Measurements from ENCODE around the gene RPRD1A. TPM values are rescaled to one million over a fixed set of nuclear protein-coding genes. Genes with fewer than 3 reads are reported as not detected.
"Not testable (repeated sequence)": the region's sequence is repeated elsewhere in the genome, so short reads cannot be mapped to it uniquely, and the experiment has no call there.

Gene RPRD1A
- total RNA-seq, 1 experiment from 2014 or later: 65.1 TPM

DNA sequence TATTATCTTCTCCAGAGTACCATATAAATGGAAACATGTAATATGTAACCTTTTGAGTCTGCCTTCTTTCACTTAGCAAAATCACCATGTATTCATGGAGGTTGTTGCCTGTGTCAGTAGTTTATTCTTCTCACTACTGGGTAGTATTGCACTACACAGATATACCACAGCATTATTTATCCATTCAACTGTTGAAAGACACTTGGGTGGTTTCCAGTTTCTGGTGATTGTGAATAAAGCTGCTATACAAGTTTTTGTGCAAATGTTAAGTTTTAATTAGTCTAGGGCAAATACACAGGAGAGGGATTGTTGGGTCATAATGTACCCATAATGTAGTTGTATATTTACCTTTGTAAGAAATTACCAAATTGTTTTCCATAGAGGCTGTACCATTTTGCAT, 29.6 kb upstream of the RPRD1A start:
- no peaks in the 10 kb centered on the region for H3K27me3 ChIP-seq (replicated peaks; ENCODE audit: insufficient read depth, low read depth, low read length, poor library complexity)
- H3K27ac ChIP-seq (ENCODE audit: low read depth, low read length, poor library complexity, severe bottlenecking): no peak overlapping the region
- ChIA-PET CTCF (no interaction called here), POLR2A (ENCODE audit: low non-redundant PET) (no interaction called here)
- H3K9me3 ChIP-seq (ENCODE audit: low read depth, low read length, poor library complexity, severe bottlenecking): peaks cover 2% of the 10 kb centered on the region
- no peak for DNase-seq (ENCODE audit: low spot score)
- intact Hi-C loops (cut with micrococcal nuclease; ENCODE audit: unreplicated experiment): loop anchor here (1.0 to 2.0 kb wide), 3 partner anchors 187 to 660 kb away; no protein-coding TSS in a partner anchor
- H3K4me1 ChIP-seq (ENCODE audit: insufficient read depth, low read length, poor library complexity, severe bottlenecking): no peaks in the 10 kb centered on the region
- no TSS peak for BruUV-seq (replicated peaks)
- H3K36me3 ChIP-seq (ENCODE audit: insufficient read depth, low read length, poor library complexity, severe bottlenecking): no peaks in the 10 kb centered on the region
- TF ChIP-seq, protein P1, sequence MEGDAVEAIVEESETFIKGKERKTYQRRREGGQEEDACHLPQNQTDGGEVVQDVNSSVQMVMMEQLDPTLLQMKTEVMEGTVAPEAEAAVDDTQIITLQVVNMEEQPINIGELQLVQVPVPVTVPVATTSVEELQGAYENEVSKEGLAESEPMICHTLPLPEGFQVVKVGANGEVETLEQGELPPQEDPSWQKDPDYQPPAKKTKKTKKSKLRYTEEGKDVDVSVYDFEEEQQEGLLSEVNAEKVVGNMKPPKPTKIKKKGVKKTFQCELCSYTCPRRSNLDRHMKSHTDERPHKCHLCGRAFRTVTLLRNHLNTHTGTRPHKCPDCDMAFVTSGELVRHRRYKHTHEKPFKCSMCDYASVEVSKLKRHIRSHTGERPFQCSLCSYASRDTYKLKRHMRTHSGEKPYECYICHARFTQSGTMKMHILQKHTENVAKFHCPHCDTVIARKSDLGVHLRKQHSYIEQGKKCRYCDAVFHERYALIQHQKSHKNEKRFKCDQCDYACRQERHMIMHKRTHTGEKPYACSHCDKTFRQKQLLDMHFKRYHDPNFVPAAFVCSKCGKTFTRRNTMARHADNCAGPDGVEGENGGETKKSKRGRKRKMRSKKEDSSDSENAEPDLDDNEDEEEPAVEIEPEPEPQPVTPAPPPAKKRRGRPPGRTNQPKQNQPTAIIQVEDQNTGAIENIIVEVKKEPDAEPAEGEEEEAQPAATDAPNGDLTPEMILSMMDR (conservative IDR thresholded peaks at IDR 0.05; ENCODE audit: low read depth, low read length): no peak
- no peak overlapping the region for H3K4me3 ChIP-seq (ENCODE audit: low read depth, low read length, poor library complexity, severe bottlenecking)

DNA sequence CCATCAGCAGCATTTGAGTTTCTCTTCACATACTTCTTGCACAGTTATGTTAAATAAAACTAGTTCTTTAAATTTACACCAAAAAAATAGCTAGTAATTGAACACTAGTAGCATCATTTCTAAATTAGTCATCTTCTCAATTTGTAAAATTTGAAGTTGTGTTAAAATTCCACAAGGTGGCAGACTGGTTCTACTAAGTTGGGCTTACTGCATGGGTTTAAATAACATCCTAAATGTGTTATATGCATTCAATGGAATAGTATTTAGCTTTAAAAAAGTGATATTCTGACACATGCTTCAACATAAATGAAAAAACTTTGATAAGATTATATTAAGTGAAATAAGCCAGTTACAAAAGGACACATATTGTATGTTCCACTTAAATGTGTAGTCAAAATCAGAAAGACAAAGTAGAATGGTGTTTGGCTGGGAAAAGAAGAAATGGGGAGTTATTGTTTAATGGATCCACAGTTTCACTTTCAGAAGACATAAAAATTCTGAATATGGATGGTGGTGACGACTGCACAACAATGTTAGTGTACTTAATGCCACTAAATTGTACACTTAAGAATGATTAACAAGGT, 28.7 kb upstream of the RPRD1A start:
- POLR2A ChIA-PET (ENCODE audit: low non-redundant PET): no interaction called here
- BruUV-seq (replicated peaks): no TSS peak

DNA sequence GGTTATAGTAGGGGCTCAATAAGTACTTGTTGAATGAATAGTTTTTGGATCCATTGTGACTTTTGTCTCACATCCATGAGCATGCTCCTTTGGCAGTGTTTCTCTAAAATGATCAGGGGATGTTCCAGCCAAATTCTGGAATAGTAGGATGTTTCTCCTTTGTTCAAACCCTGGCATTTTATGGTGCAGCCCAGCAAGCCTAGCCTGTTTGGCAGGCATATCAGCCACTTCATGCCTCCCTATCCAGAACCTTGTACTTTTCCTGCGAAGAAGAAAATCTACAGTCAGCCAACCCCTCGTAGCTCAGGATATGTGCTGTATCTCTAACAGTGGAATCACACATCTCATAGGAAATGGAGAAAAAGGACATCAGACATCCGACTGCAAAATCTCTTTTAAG, 27.1 kb upstream of the RPRD1A start:
- BruUV-seq (replicated peaks): no TSS peak
- Histone ChIP-seq H3K9me3 (ENCODE audit: low read depth, low read length, poor library complexity, severe bottlenecking) (no peaks in the 10 kb centered on the region), H3K27me3 (replicated peaks; ENCODE audit: insufficient read depth, low read depth, low read length, poor library complexity) (no peaks in the 10 kb centered on the region), H3K4me3 (ENCODE audit: low read depth, low read length, poor library complexity, severe bottlenecking) (no peak overlapping the region), H3K4me1 (ENCODE audit: insufficient read depth, low read length, poor library complexity, severe bottlenecking) (no peaks in the 10 kb centered on the region), H3K27ac (ENCODE audit: low read depth, low read length, poor library complexity, severe bottlenecking) (no peak overlapping the region), H3K36me3 (ENCODE audit: insufficient read depth, low read length, poor library complexity, severe bottlenecking) (no peaks in the 10 kb centered on the region)
- POLR2A ChIA-PET (ENCODE audit: low non-redundant PET): no interaction called here
- TF ChIP-seq EZH2 (IDR thresholded peaks at IDR 0.05; ENCODE audit: borderline replicate concordance, low read depth, low read length, poor library complexity, severe bottlenecking): no peak
- TF ChIP-seq, protein P1 (conservative IDR thresholded peaks at IDR 0.05; ENCODE audit: low read depth, low read length): no peak
- CTCF ChIA-PET: no interaction called here
- no peak for DNase-seq (ENCODE audit: low spot score)
- intact Hi-C loops (cut with micrococcal nuclease; ENCODE audit: unreplicated experiment): loop anchor here (5.0 kb wide), 1 partner anchor 77 kb away; no protein-coding TSS in a partner anchor

More for the DNA sequence above, 28.7 kb upstream of the RPRD1A start:
- no peak overlapping the region for H3K27ac ChIP-seq (ENCODE audit: low read depth, low read length, poor library complexity, severe bottlenecking)
- H3K4me1 ChIP-seq (ENCODE audit: insufficient read depth, low read length, poor library complexity, severe bottlenecking): no peaks in the 10 kb centered on the region
- intact Hi-C loops (cut with micrococcal nuclease; ENCODE audit: unreplicated experiment): loop anchor here (1.0 to 2.0 kb wide), 3 partner anchors 188 to 661 kb away; no protein-coding TSS in a partner anchor
- TF ChIP-seq, protein P1 (conservative IDR thresholded peaks at IDR 0.05; ENCODE audit: low read depth, low read length): peak; percentile 68
- TF ChIP-seq EZH2 (IDR thresholded peaks at IDR 0.05; ENCODE audit: borderline replicate concordance, low read depth, low read length, poor library complexity, severe bottlenecking): no peak
- no peaks in the 10 kb centered on the region for H3K27me3 ChIP-seq (replicated peaks; ENCODE audit: insufficient read depth, low read depth, low read length, poor library complexity)
- CTCF ChIA-PET: interaction anchor here (0.7 to 1.2 kb wide), 6 partner anchors 44 to 714 kb away, joined by 3 to 9 read pairs (median 4); no protein-coding TSS in a partner anchor
- H3K9me3 ChIP-seq (ENCODE audit: low read depth, low read length, poor library complexity, severe bottlenecking): no peaks in the 10 kb centered on the region
- H3K36me3 ChIP-seq (ENCODE audit: insufficient read depth, low read length, poor library complexity, severe bottlenecking): no peaks in the 10 kb centered on the region
- DNase-seq (ENCODE audit: low spot score): peak; percentile 65
- H3K4me3 ChIP-seq (ENCODE audit: low read depth, low read length, poor library complexity, severe bottlenecking): no peak overlapping the region

DNA sequence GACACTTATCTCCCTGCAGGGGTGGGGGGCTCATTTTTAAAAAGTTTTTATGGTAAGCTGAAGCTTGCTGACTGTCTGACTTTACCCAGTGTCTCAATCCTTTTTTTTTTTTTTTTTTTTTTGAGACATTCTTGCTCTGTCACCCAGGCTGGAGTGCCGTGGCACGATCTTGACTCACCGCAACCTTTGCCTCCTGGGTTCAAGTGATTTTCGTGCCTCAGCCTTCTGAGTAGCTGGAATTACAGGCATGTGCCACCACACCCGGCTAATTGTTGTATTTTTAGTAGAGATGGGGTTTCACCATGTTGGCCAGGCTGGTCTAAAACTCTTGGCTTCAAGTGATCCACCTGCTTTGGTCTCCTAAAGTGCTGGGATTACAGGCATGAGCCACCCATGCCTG, 24.8 kb upstream of the RPRD1A start:
- intact Hi-C loops (cut with micrococcal nuclease; ENCODE audit: unreplicated experiment): loop anchor here (5.0 kb wide), 1 partner anchor 75 kb away; no protein-coding TSS in a partner anchor
- H3K4me1 ChIP-seq (ENCODE audit: insufficient read depth, low read length, poor library complexity, severe bottlenecking); DNase-seq (ENCODE audit: low spot score); POLR2A ChIA-PET (ENCODE audit: low non-redundant PET); BruUV-seq (replicated peaks); H3K9me3 ChIP-seq (ENCODE audit: low read depth, low read length, poor library complexity, severe bottlenecking); H3K4me3 ChIP-seq (ENCODE audit: low read depth, low read length, poor library complexity, severe bottlenecking); H3K27ac ChIP-seq (ENCODE audit: low read depth, low read length, poor library complexity, severe bottlenecking); H3K27me3 ChIP-seq (replicated peaks; ENCODE audit: insufficient read depth, low read depth, low read length, poor library complexity); H3K36me3 ChIP-seq (ENCODE audit: insufficient read depth, low read length, poor library complexity, severe bottlenecking): not testable (repeated sequence)
- CTCF ChIA-PET: interaction anchor here (0.6 kb wide), 1 partner anchor 32 kb away, joined by 3 read pairs; no protein-coding TSS in a partner anchor

All from A673 (cell line).